ENCODE results near the gene NFIC. TPM values are rescaled to one million over a fixed set of nuclear protein-coding genes. Genes with fewer than 3 reads are reported as not detected.

NFIC gene
- polyA plus RNA-seq, 2 of the 4 experiments (the other 2 are of a cell fraction), result 2.6 to 34.9 TPM

DNA sequence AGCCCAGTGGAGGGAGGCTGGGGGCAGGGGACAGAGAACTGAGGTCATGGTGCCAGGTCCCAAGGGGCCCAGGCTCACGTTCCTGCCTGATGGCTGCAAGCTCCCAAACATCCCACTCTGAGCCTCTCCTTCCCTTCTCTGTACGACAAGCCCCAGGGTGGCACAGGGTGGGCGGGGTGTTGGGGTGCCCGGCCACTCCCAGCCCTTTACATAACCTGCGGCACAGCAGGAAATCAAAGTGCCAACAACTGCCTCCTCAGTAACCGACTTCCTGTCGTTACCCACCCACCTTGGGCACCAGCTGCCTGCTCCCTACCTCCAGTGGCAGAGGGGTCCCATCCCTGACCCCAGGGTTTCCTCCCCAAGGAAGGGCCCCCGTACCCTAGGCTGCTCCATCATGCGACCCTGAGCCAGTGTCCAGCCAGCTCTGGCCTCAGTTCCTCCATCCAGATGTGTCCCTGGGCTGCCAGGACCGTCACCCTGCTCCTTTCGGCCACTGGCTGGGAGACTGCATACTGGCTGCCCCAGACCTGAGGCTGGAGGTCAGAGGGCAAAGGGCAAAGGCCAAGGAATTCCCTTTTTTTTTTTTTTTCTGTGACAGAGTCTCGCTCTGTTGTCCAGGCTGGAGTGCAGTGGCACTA is 27.7 kb upstream of the NFIC start:
- Histone ChIP-seq H3K4me3 (no peak overlapping the region), H3K9me3 (no peaks in the 10 kb centered on the region), H3K4me2 (peak overlapping the region; percentile 54), H3K4me1 (peaks cover 55% of the 10 kb centered on the region), H3K27ac (peak overlapping the region; percentile 85 to 87)
- FAIRE-seq, result no peak
- WGBS (ENCODE audit: missing lambda C conversion rate), result 76% methylated on average over 4 of the region's 12 CpGs
- ATAC-seq, result peak in 1 of 2 experiments; percentile 7; a peak in 1 of 6 replicates
- no peak for TF ChIP-seq FOSL2 (IDR thresholded peaks at IDR 0.05)
- no peak for TF ChIP-seq FOSL2 (CRISPR knock-in tag; IDR thresholded peaks at IDR 0.05)
- no peak for TF ChIP-seq CBX2 (IDR thresholded peaks at IDR 0.05; ENCODE audit: borderline replicate concordance, low read depth)
- no peak for TF ChIP-seq RCOR1 (IDR thresholded peaks at IDR 0.05; ENCODE audit: low read depth, low read length)
- TF ChIP-seq PHF8 (IDR thresholded peaks at IDR 0.05; ENCODE audit: borderline replicate concordance, low read depth), result no peak
- no peak for TF ChIP-seq RAD21 (conservative IDR thresholded peaks at IDR 0.05 in 1 of 2, IDR thresholded peaks at IDR 0.05 in 1 of 2)
- no peak for TF ChIP-seq FOXS1 (CRISPR knock-in tag; IDR thresholded peaks at IDR 0.05)
- ChIA-PET CTCF (interaction anchor here (0.9 kb wide), 1 partner anchor 34 kb away, joined by 3 read pairs; no protein-coding TSS in a partner anchor), POLR2A (no interaction called here)
- DNase-seq (ENCODE audit: low read depth in 1 of 2, low spot score in 1 of 2), result no peak

GRCh38 chr19:3340340-3340739 is 26.0 kb upstream of the NFIC start:
- CTCF ChIA-PET, result interaction anchor here (1.4 to 1.8 kb wide), 4 partner anchors 10 to 133 kb away, joined by 3 to 7 read pairs (median 4); no protein-coding TSS in a partner anchor
- ATAC-seq (no peak), DNase-seq (ENCODE audit: low read depth in 1 of 2, low spot score in 1 of 2) (no peak), FAIRE-seq (no peak)
- H3K9me3 ChIP-seq, result no peaks in the 10 kb centered on the region
- no peak for TF ChIP-seq NR3C1 (IDR thresholded peaks at IDR 0.05)
- no peak for TF ChIP-seq KDM5A (IDR thresholded peaks at IDR 0.05)
- TF ChIP-seq, protein P1, sequence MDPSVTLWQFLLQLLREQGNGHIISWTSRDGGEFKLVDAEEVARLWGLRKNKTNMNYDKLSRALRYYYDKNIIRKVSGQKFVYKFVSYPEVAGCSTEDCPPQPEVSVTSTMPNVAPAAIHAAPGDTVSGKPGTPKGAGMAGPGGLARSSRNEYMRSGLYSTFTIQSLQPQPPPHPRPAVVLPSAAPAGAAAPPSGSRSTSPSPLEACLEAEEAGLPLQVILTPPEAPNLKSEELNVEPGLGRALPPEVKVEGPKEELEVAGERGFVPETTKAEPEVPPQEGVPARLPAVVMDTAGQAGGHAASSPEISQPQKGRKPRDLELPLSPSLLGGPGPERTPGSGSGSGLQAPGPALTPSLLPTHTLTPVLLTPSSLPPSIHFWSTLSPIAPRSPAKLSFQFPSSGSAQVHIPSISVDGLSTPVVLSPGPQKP (IDR thresholded peaks at IDR 0.05; ENCODE audit: low read depth, low read length), result no peak
- no peak for TF ChIP-seq CBX8 (IDR thresholded peaks at IDR 0.05)
- no peak for TF ChIP-seq ZNF302 (CRISPR knock-in tag; IDR thresholded peaks at IDR 0.05)
- no peak for TF ChIP-seq TP53 (CRISPR knock-in tag; IDR thresholded peaks at IDR 0.05)
- TF ChIP-seq, protein P2, sequence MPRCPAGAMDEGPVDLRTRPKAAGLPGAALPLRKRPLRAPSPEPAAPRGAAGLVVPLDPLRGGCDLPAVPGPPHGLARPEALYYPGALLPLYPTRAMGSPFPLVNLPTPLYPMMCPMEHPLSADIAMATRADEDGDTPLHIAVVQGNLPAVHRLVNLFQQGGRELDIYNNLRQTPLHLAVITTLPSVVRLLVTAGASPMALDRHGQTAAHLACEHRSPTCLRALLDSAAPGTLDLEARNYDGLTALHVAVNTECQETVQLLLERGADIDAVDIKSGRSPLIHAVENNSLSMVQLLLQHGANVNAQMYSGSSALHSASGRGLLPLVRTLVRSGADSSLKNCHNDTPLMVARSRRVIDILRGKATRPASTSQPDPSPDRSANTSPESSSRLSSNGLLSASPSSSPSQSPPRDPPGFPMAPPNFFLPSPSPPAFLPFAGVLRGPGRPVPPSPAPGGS (IDR thresholded peaks at IDR 0.05), result no peak
- TF ChIP-seq ESRRA (IDR thresholded peaks at IDR 0.05; ENCODE audit: borderline replicate concordance, low read length), result no peak
- no peak for TF ChIP-seq ZFP36 (IDR thresholded peaks at IDR 0.05; ENCODE audit: borderline replicate concordance, partially characterized antibody)
- no peak for TF ChIP-seq CHD2 (IDR thresholded peaks at IDR 0.05; ENCODE audit: low read length, partially characterized antibody)
- no peak for TF ChIP-seq POLR2AphosphoS2 (conservative IDR thresholded peaks at IDR 0.05; ENCODE audit: low read length)
- no peak for TF ChIP-seq MAZ (IDR thresholded peaks at IDR 0.05; ENCODE audit: borderline replicate concordance, low read depth, low read length)
- no peak for TF ChIP-seq JUN (IDR thresholded peaks at IDR 0.05)
- no peak for TF ChIP-seq GATA3 (IDR thresholded peaks at IDR 0.05; ENCODE audit: borderline replicate concordance)
- TF ChIP-seq ZC3H11A (IDR thresholded peaks at IDR 0.05), result no peak
- no peak for TF ChIP-seq RARB (CRISPR knock-in tag; IDR thresholded peaks at IDR 0.05)
- no peak for TF ChIP-seq TFCP2L1 (CRISPR knock-in tag; IDR thresholded peaks at IDR 0.05)
- TF ChIP-seq, protein P3, sequence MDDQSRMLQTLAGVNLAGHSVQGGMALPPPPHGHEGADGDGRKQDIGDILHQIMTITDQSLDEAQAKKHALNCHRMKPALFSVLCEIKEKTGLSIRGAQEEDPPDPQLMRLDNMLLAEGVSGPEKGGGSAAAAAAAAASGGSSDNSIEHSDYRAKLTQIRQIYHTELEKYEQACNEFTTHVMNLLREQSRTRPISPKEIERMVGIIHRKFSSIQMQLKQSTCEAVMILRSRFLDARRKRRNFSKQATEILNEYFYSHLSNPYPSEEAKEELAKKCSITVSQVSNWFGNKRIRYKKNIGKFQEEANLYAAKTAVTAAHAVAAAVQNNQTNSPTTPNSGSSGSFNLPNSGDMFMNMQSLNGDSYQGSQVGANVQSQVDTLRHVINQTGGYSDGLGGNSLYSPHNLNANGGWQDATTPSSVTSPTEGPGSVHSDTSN (IDR thresholded peaks at IDR 0.05), result no peak
- TF ChIP-seq SREBF2 (IDR thresholded peaks at IDR 0.05), result no peak
- TF ChIP-seq CBX2 (IDR thresholded peaks at IDR 0.05; ENCODE audit: borderline replicate concordance, low read depth), result no peak
- peaks cover 47% of the 10 kb centered on the region for H3K4me1 ChIP-seq
- WGBS (ENCODE audit: missing lambda C conversion rate), result 95% methylated on average over 6 of the region's 11 CpGs
- peak overlapping the region; percentile 27 to 41; a peak in 3 of 6 replicates for H3K27ac ChIP-seq
- POLR2A ChIA-PET, result no interaction called here
- H3K4me2 ChIP-seq, result no peak overlapping the region
- H3K4me3 ChIP-seq, result no peak overlapping the region

Measured in A549 (cell line).